Dedifferentiated amniotic fluid mesenchymal stem cell (primary cell): ENCODE measurements around the gene FOXK2.
A peak's percentile ranks its signal among the peaks of the same experiment; 100 is the strongest.
"Not testable (repeated sequence)": the region's sequence is repeated elsewhere in the genome, so short reads cannot be mapped to it uniquely, and the experiment has no call there.

Experiments used
- DNase-seq: peaks from one replicate; pipeline ENCODE4 v3.0.0-alpha.2; 2016; ENCODE audit errors: extremely low spot score

The FOXK2 gene

GRCh38 chr17:82531431-82531881 lies 11.9 kb downstream of the FOXK2 start:
- no peak for DNase-seq

GRCh38 chr17:82534401-82534812 lies 14.9 kb downstream of the FOXK2 start:
- no peak for DNase-seq

GRCh38 chr17:82536512-82537201 lies 17.1 kb downstream of the FOXK2 start:
- DNase-seq = peak; percentile 19

GRCh38 chr17:82537228-82537627 lies 17.7 kb downstream of the FOXK2 start:
- not testable (repeated sequence) for DNase-seq

GRCh38 chr17:82539076-82539475 lies 19.5 kb downstream of the FOXK2 start:
- DNase-seq = not testable (repeated sequence)

GRCh38 chr17:82542439-82542838 lies 22.9 kb downstream of the FOXK2 start:
- no peak for DNase-seq

GRCh38 chr17:82544431-82545070 lies 25.0 kb downstream of the FOXK2 start:
- no peak for DNase-seq

GRCh38 chr17:82545071-82545462 lies 25.5 kb downstream of the FOXK2 start:
- DNase-seq = no peak

GRCh38 chr17:82547981-82548380 lies 28.4 kb downstream of the FOXK2 start:
- no peak for DNase-seq

GRCh38 chr17:82548681-82549303 lies 29.3 kb downstream of the FOXK2 start:
- no peak for DNase-seq

- DNase-seq = peak; percentile 26
These were observed 32.4 kb downstream of the FOXK2 start for GRCh38 chr17:82551779-82552457.

- DNase-seq = no peak
These were observed 33.0 kb downstream of the FOXK2 start for GRCh38 chr17:82552580-82552979.

- DNase-seq = no peak
These were observed 33.8 kb downstream of the FOXK2 start for GRCh38 chr17:82553210-82553930.

- not testable (repeated sequence) for DNase-seq
These were observed 38.0 kb downstream of the FOXK2 start for GRCh38 chr17:82557510-82557909.

- DNase-seq = no peak
These were observed 40.2 kb downstream of the FOXK2 start for GRCh38 chr17:82559566-82560251.

GRCh38 chr17:82560252-82560642 lies 40.7 kb downstream of the FOXK2 start:
- DNase-seq = no peak

GRCh38 chr17:82560802-82561428 lies 41.4 kb downstream of the FOXK2 start:
- DNase-seq = no peak

- DNase-seq = no peak
These were observed 42.0 kb downstream of the FOXK2 start for GRCh38 chr17:82561429-82562035.

- not testable (repeated sequence) for DNase-seq
These were observed 43.2 kb downstream of the FOXK2 start for GRCh38 chr17:82562718-82563220.

GRCh38 chr17:82563318-82563717 lies 43.8 kb downstream of the FOXK2 start:
- DNase-seq = no peak
